Calu3 (cell line): ENCODE results near the gene SPATA7. TPM values are rescaled to one million over a fixed set of nuclear protein-coding genes. Genes with fewer than 3 reads are reported as not detected.

ENCODE experiments used
- Bru-seq: library from RNA; stranded (reverse); fragments of 400-500 nt; gene quantifications from one replicate; lab custom pipeline; 2021; lab: Mats Ljungman, UMichigan
- BruChase-seq, 2 experiments: library from RNA; stranded (reverse); fragments of 400-500 nt; gene quantifications; one replicate each; lab custom pipeline; 2021; lab: Mats Ljungman, UMichigan
- BruUV-seq: library from RNA; stranded (reverse); fragments of 400-500 nt; replicated peaks from 2 replicates; lab custom pipeline; 2021; lab: Mats Ljungman, UMichigan
- CTCF ChIA-PET: fragments of 300-600 bp; sonication (Branson Sonifier 250); formaldehyde crosslinking; loops from one replicate; lab custom pipeline; 2022; ENCODE audit warnings: antibody characterized with exemption; lab: Charles Lee
- DNase-seq: peaks from one replicate; pipeline ENCODE4 v3.0.0; 2022
- H3K27ac Mint-ChIP-seq: one replicate; pipeline ENCODE4 v1.8.0; 2022; ENCODE audit warnings: mixed read lengths; ENCODE audit not compliant: unreplicated experiment
- H3K27me3 Mint-ChIP-seq: one replicate; pipeline ENCODE4 v1.8.0; 2022; ENCODE audit warnings: mixed read lengths; ENCODE audit not compliant: unreplicated experiment
- H3K36me3 Mint-ChIP-seq: one replicate; pipeline ENCODE4 v1.8.0; 2022; ENCODE audit warnings: mild to moderate bottlenecking, moderate library complexity, mixed read lengths; ENCODE audit not compliant: insufficient read depth, unreplicated experiment
- H3K4me1 Mint-ChIP-seq: one replicate; pipeline ENCODE4 v1.8.0; 2022; ENCODE audit warnings: mild to moderate bottlenecking, low read depth, mixed read lengths; ENCODE audit not compliant: unreplicated experiment
- H3K4me3 Mint-ChIP-seq: one replicate; pipeline ENCODE4 v1.8.0; 2022; ENCODE audit warnings: mild to moderate bottlenecking, low read depth, moderate library complexity, mixed read lengths; ENCODE audit not compliant: unreplicated experiment
- H3K9me3 Mint-ChIP-seq: one replicate; pipeline ENCODE4 v1.8.0; 2022; ENCODE audit warnings: low read depth, mixed read lengths; ENCODE audit not compliant: unreplicated experiment
- CTCF ChIP-seq: fragments of 200-600 bp; IDR thresholded peaks from one replicate; pipeline ENCODE4 v1.8.0; 2022; ENCODE audit warnings: antibody characterized with exemption; ENCODE audit not compliant: unreplicated experiment
- intact Hi-C: fragments of 100-400 bp; cut with micrococcal nuclease; formaldehyde crosslinking; loops from one replicate; pipeline ENCODE4 v1.10.0; 2022; ENCODE audit not compliant: unreplicated experiment
- long read RNA-seq: library from polyadenylated mRNA; stranded (forward); transcript quantifications from one replicate; pipeline ENCODE4 v2.0.0, GENCODE V29; 2022
- total RNA-seq: library from RNA; stranded (reverse); gene quantifications from 2 replicates; pipeline ENCODE4 v1.2.3, GENCODE V29; 2022

The SPATA7 gene
- total RNA-seq (7.1 and 8.1 TPM in 2 replicates), Bru-seq, nascent RNA (percentile 53 among the genes with signal in this experiment), BruChase-seq, experiment 1, labeled RNA remaining after a 6-hour chase (percentile 39 among the genes with signal in this experiment), BruChase-seq, experiment 2, labeled RNA remaining after a 2-hour chase (percentile 46 among the genes with signal in this experiment)
- long read RNA-seq, partial matches to known transcripts, result 0 of 3 reads
- long read RNA-seq, other reads (novel, unspliced or antisense), result 2 of 3 reads

GRCh38 chr14:88385212-88386101 lies at the start of gene SPATA7:
Gene SPATA7 (plus strand): TSS chr14:88385657. CDS start chr14:88385819, 162 bp downstream.
- CTCF ChIA-PET, result interaction anchor here (0.6 to 1.4 kb wide), 3 partner anchors 34 to 196 kb away, joined by 3 to 5 read pairs (median 4); no protein-coding TSS in a partner anchor
- TF ChIP-seq CTCF, result no peak
- Mint-ChIP-seq H3K36me3 (peaks cover 19% of the 10 kb centered on the region), H3K4me1 (no peaks in the 10 kb centered on the region), H3K27me3 (no peaks in the 10 kb centered on the region), H3K9me3 (no peaks in the 10 kb centered on the region), H3K4me3 (peak within 1 kb of the TSS; percentile 94), H3K27ac (peak within 1 kb of the TSS; percentile 73)
- intact Hi-C loops, result no loop called here
- no TSS peak for BruUV-seq
- peak; percentile 88 for DNase-seq

- DNase-seq, result no peak
- no peaks in the 10 kb centered on the region for H3K36me3 Mint-ChIP-seq
- intact Hi-C loops, result no loop called here
- H3K4me3 Mint-ChIP-seq, result no peak overlapping the region
- TF ChIP-seq CTCF, result no peak
- CTCF ChIA-PET, result no interaction called here
- H3K27ac Mint-ChIP-seq, result no peak overlapping the region
- H3K27me3 Mint-ChIP-seq, result peaks cover 14% of the 10 kb centered on the region
- no peaks in the 10 kb centered on the region for H3K4me1 Mint-ChIP-seq
- BruUV-seq, result no TSS peak
- H3K9me3 Mint-ChIP-seq, result no peaks in the 10 kb centered on the region
These were observed 45.1 kb upstream of the SPATA7 start for GRCh38 chr14:88340357-88340756.

GRCh38 chr14:88342980-88343379 lies 42.5 kb upstream of the SPATA7 start:
- no peaks in the 10 kb centered on the region for H3K9me3 Mint-ChIP-seq
- H3K36me3 Mint-ChIP-seq, result no peaks in the 10 kb centered on the region
- BruUV-seq, result no TSS peak
- no peak for TF ChIP-seq CTCF
- intact Hi-C loops, result no loop called here
- no peak for DNase-seq
- H3K4me1 Mint-ChIP-seq, result no peaks in the 10 kb centered on the region
- CTCF ChIA-PET, result no interaction called here
- H3K27ac Mint-ChIP-seq, result no peak overlapping the region
- no peak overlapping the region for H3K4me3 Mint-ChIP-seq
- H3K27me3 Mint-ChIP-seq, result peaks cover 1% of the 10 kb centered on the region

- no peaks in the 10 kb centered on the region for H3K4me1 Mint-ChIP-seq
- H3K9me3 Mint-ChIP-seq, result no peaks in the 10 kb centered on the region
- TF ChIP-seq CTCF, result no peak
- no peak overlapping the region for H3K4me3 Mint-ChIP-seq
- no peaks in the 10 kb centered on the region for H3K36me3 Mint-ChIP-seq
- BruUV-seq, result no TSS peak
- H3K27me3 Mint-ChIP-seq, result no peaks in the 10 kb centered on the region
- CTCF ChIA-PET, result no interaction called here
- DNase-seq, result no peak
- intact Hi-C loops, result no loop called here
- H3K27ac Mint-ChIP-seq, result no peak overlapping the region
These were observed 39.3 kb upstream of the SPATA7 start for GRCh38 chr14:88346048-88346639.
